Breast epithelium (tissue), 3 donors: ENCODE data around the gene TCF7L1.

Experiments
- CTCF ChIP-seq, 3 donors: fragments of 450-650 bp; IDR thresholded peaks; one replicate each; pipeline ENCODE4 v1.5.1; 2016 to 2017; ENCODE audit warnings: antibody characterized with exemption in 3 of 3, mild to moderate bottlenecking in 3 of 3, moderate library complexity in 3 of 3
- POLR2A ChIP-seq: fragments of 450-650 bp; IDR thresholded peaks from one replicate; pipeline ENCODE4 v1.6.1; 2016; ENCODE audit warnings: antibody characterized with exemption, mild to moderate bottlenecking, moderate library complexity
- POLR2AphosphoS5 ChIP-seq, 3 donors: sonication (generic); formaldehyde crosslinking; IDR thresholded peaks; one replicate each; pipeline ENCODE4 v1.6.1; 2017; ENCODE audit warnings: antibody characterized with exemption in 3 of 3

- TF ChIP-seq CTCF (IDR thresholded peaks at IDR 0.05) (no peak), POLR2A (no peak), POLR2AphosphoS5 (IDR thresholded peaks at IDR 0.05) (no peak)
These were observed 28.1 kb downstream of the TCF7L1 start for GRCh38 chr2:85160966-85161960.
